Stimulated activated CD8-positive, alpha-beta memory T cell treated with anti-CD3 and anti-CD28 coated beads, Interleukin-7, amount 100 ng/mL, for 24 hours (primary cell): ENCODE measurements around the gene CH25H.

Experiments
- DNase-seq: peaks from one replicate; pipeline ENCODE4 v3.0.0-alpha.2; 2020; ENCODE audit warnings: low read depth

Gene CH25H

DNA sequence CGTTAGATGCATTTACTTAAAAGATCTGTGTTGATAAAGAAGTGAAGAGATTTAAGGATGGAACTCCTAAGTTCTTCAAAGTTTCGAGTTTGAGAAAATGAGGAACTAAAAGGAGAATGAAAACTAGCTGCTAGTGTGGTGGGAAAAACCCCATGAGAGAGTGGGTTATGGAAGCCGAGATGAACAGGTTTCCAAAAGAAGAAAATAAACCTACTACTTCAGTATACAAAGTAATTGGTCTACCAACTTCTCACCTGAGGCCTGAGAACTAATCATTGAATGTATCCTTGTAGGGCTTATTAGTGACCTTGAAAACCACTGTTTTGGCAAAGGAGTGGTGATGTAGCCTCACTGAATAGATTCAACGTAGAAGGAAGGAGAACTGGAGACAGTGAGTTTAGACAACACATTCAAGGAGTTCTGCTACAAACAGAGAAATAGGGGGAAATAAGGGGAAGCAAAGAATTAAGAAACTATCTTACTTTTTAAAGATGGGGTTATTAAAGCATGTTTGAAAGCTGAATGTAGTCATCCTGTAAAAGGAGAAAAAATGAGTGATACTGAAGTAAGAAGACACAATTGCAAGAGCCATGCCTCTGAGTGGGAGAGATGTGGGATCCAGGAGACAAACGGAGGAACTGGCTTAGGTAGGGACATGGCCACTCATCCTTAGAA, 50.8 kb downstream of the CH25H start:
- DNase-seq, result no peak
